ENCODE measurements around the gene ST8SIA4. TPM values are rescaled to one million over a fixed set of nuclear protein-coding genes. Genes with fewer than 3 reads are reported as not detected.

ST8SIA4 gene
- total and polyA plus RNA-seq, 8 donors, result 9.4 to 38.5 (median 11.2) TPM

GRCh38 chr5:100860407-100860806 lies 42.7 kb downstream of the ST8SIA4 start:
- no peak for TF ChIP-seq CTCF (IDR thresholded peaks at IDR 0.05)
- intact Hi-C loops (cut with DNase I), result no loop called here
- Histone ChIP-seq H3K4me1 (peaks cover 0 to under 1% of the 10 kb centered on the region in 2 donors), H3K27me3 (no peaks in the 10 kb centered on the region), H3K27ac (no peak overlapping the region), H3K36me3 (peaks cover 0 to 10% of the 10 kb centered on the region in 2 donors), H3K9me3 (no peaks in the 10 kb centered on the region), H3K4me3 (no peak overlapping the region)
- DNase-seq (no peak), ATAC-seq (no peak)

- intact Hi-C loops (cut with DNase I), result no loop called here
- H3K4me1 ChIP-seq, result peaks cover 0 to 14% of the 10 kb centered on the region in 2 donors
- no peak overlapping the region for H3K4me3 ChIP-seq
- peaks cover 0 to 16% of the 10 kb centered on the region in 2 donors for H3K36me3 ChIP-seq
- H3K27me3 ChIP-seq, result no peaks in the 10 kb centered on the region
- no peak overlapping the region for H3K27ac ChIP-seq
- no peaks in the 10 kb centered on the region for H3K9me3 ChIP-seq
- no peak for DNase-seq
- ATAC-seq, result no peak
- TF ChIP-seq CTCF (IDR thresholded peaks at IDR 0.05), result no peak
Measured at GRCh38 chr5:100858987-100859545, 44.0 kb downstream of the ST8SIA4 start.

GRCh38 chr5:100856462-100856861 lies 46.6 kb downstream of the ST8SIA4 start:
- H3K4me1 ChIP-seq, result peaks cover 0 to 25% of the 10 kb centered on the region in 2 donors
- H3K9me3 ChIP-seq, result no peaks in the 10 kb centered on the region
- TF ChIP-seq CTCF (IDR thresholded peaks at IDR 0.05), result no peak
- intact Hi-C loops (cut with DNase I), result no loop called here
- ATAC-seq (no peak), DNase-seq (no peak)
- H3K27ac ChIP-seq, result no peak overlapping the region
- H3K4me3 ChIP-seq, result no peak overlapping the region
- peaks cover 0 to 16% of the 10 kb centered on the region in 2 donors for H3K36me3 ChIP-seq
- no peaks in the 10 kb centered on the region for H3K27me3 ChIP-seq

GRCh38 chr5:100855937-100856430 lies 47.1 kb downstream of the ST8SIA4 start:
- Histone ChIP-seq H3K27ac (no peak overlapping the region), H3K36me3 (peaks cover 0 to 16% of the 10 kb centered on the region in 2 donors), H3K27me3 (no peaks in the 10 kb centered on the region), H3K4me1 (peaks cover 0 to 25% of the 10 kb centered on the region in 2 donors), H3K4me3 (no peak overlapping the region), H3K9me3 (no peaks in the 10 kb centered on the region)
- no peak for TF ChIP-seq CTCF (IDR thresholded peaks at IDR 0.05)
- intact Hi-C loops (cut with DNase I), result no loop called here
- DNase-seq (no peak), ATAC-seq (no peak)

GRCh38 chr5:100855295-100855694 lies 47.8 kb downstream of the ST8SIA4 start:
- H3K27me3 ChIP-seq, result no peaks in the 10 kb centered on the region
- peaks cover 0 to 16% of the 10 kb centered on the region in 2 donors for H3K36me3 ChIP-seq
- H3K4me3 ChIP-seq, result no peak overlapping the region
- peak overlapping the region in 1 of 2 donors; percentile 63 for H3K27ac ChIP-seq
- DNase-seq (no peak), ATAC-seq (no peak)
- TF ChIP-seq CTCF (IDR thresholded peaks at IDR 0.05), result no peak
- H3K9me3 ChIP-seq, result no peaks in the 10 kb centered on the region
- intact Hi-C loops (cut with DNase I), result no loop called here
- H3K4me1 ChIP-seq, result peaks cover 0 to 25% of the 10 kb centered on the region in 2 donors

Measured in left lung (tissue), 10 donors.